ENCODE results near the gene FXYD4. TPM values are rescaled to one million over a fixed set of nuclear protein-coding genes. Genes with fewer than 3 reads are reported as not detected.
A peak's percentile ranks its signal among the peaks of the same experiment; 100 is the strongest.

FXYD4 gene
- total and polyA plus RNA-seq, 2 of the 8 experiments (the other 6 are each of a cell fraction or from before 2014, with no cell fraction given), result not detected

GRCh38 chr10:43370671-43371215 lies 693 bp upstream of the FXYD4 start:
- Histone ChIP-seq H3K36me3 (ENCODE audit: control insufficient read depth in 2 of 4, insufficient read depth in 4 of 4, low read length in 3 of 4) (no peaks in the 10 kb centered on the region), H2BK12ac (ENCODE audit: low read depth, low read length) (no peak overlapping the region), H2BK120ac (replicated peaks; ENCODE audit: low read depth, low read length) (no peak overlapping the region), H2BK20ac (ENCODE audit: low read length) (no peak overlapping the region), H2BK15ac (ENCODE audit: low read length) (no peak overlapping the region), H4K5ac (ENCODE audit: insufficient read length, low read depth, low read length) (no peak overlapping the region), H3K4me1 (replicated peaks in 1 of 4; ENCODE audit: control insufficient read depth in 3 of 4, insufficient read depth in 4 of 4, low read length in 3 of 4) (peaks cover 2 to 9% (median 4%) of the 10 kb centered on the region in 4 experiments; a peak in 6 of 7 replicates), H3K56ac (replicated peaks; ENCODE audit: insufficient read length, low read depth, low read length) (no peak overlapping the region), H3K9me3 (ENCODE audit: insufficient read depth in 2 of 2, low read depth in 1 of 2, low read length in 1 of 2) (no peaks in the 10 kb centered on the region), H2AFZ (ENCODE audit: low read length) (no peak overlapping the region), H4K91ac (replicated peaks; ENCODE audit: insufficient read length, low read length) (no peak overlapping the region), H3K4me2 (ENCODE audit: insufficient read depth in 1 of 2, low read depth in 2 of 2, low read length in 2 of 2) (no peak overlapping the region), H4K8ac (ENCODE audit: extremely low read depth, insufficient read depth, low read length) (peak overlapping the region; percentile 68), H3K4me3 (ENCODE audit: extremely low read depth in 1 of 4, insufficient read depth in 2 of 4, low read depth in 3 of 4, low read length in 4 of 4) (no peak overlapping the region), H3K4ac (replicated peaks; ENCODE audit: insufficient read length, low read depth, low read length) (no peak overlapping the region), H3K23me2 (ENCODE audit: low read depth, low read length) (no peaks in the 10 kb centered on the region), H4K20me1 (replicated peaks in 1 of 2; ENCODE audit: control insufficient read depth in 1 of 2, insufficient read depth in 2 of 2, low read length in 2 of 2) (no peaks in the 10 kb centered on the region), H3K27ac (ENCODE audit: low read depth, low read length) (no peak overlapping the region), H3K27me3 (replicated peaks in 1 of 4; ENCODE audit: control insufficient read depth in 3 of 4, extremely low read depth in 1 of 4, insufficient read depth in 3 of 4, low read length in 3 of 4) (0 out of 7 replicates have a peak, but pooled peaks cover 0 to 2% (median 0%) of the 10 kb centered on the region in 4 experiments), H3K79me1 (ENCODE audit: low read depth, low read length) (no peaks in the 10 kb centered on the region), H3K79me2 (ENCODE audit: control insufficient read depth in 1 of 2, insufficient read depth in 2 of 2, low read length in 2 of 2) (no peaks in the 10 kb centered on the region), H2AK5ac (ENCODE audit: low read depth, low read length) (no peak overlapping the region), H3K9ac (replicated peaks in 1 of 4; ENCODE audit: extremely low read depth in 1 of 4, low read depth in 3 of 4, low read length in 3 of 4) (no peak overlapping the region), H3K14ac (ENCODE audit: insufficient read length) (no peak overlapping the region), H3K23ac (ENCODE audit: insufficient read length) (no peak overlapping the region), H3K18ac (ENCODE audit: extremely low read depth, low read length) (no peak overlapping the region), H2BK5ac (ENCODE audit: low read depth, low read length) (no peak overlapping the region)
- ChIA-PET CTCF (ENCODE audit: partially characterized antibody) (interaction anchor here (1.0 to 1.1 kb wide), 3 partner anchors 15 to 77 kb away, joined by 3 read pairs; no protein-coding TSS in a partner anchor), POLR2A (ENCODE audit: partially characterized antibody) (interaction anchor here (0.6 to 1.6 kb wide), 2 partner anchors 25 to 57 kb away, joined by 6 read pairs; no protein-coding TSS in a partner anchor)
- TF ChIP-seq SP2 (IDR thresholded peaks at IDR 0.05; ENCODE audit: low read length) (no peak), NRF1 (IDR thresholded peaks at IDR 0.05; ENCODE audit: low read depth, low read length) (no peak), CBX8 (IDR thresholded peaks at IDR 0.05; ENCODE audit: borderline replicate concordance, low read depth, low read length) (no peak), SIRT6 (IDR thresholded peaks at IDR 0.05; ENCODE audit: low read length) (no peak), TAF1 (IDR thresholded peaks at IDR 0.05; ENCODE audit: low read depth, low read length) (no peak), SIN3A (conservative IDR thresholded peaks at IDR 0.05 in 1 of 2, IDR thresholded peaks at IDR 0.05 in 1 of 2; ENCODE audit: low read depth in 1 of 2, low read length in 2 of 2) (no peak), SP1 (IDR thresholded peaks at IDR 0.05; ENCODE audit: low read depth, low read length) (no peak), KDM4A (IDR thresholded peaks at IDR 0.05; ENCODE audit: low read depth, low read length, severe bottlenecking) (no peak), RNF2 (IDR thresholded peaks at IDR 0.05; ENCODE audit: borderline replicate concordance, low read depth, low read length, missing control alignments, poor library complexity, severe bottlenecking) (no peak)
- 81% methylated on average over 9 of the region's 9 CpGs; no CpG with 5 or more reads in 1 of the 2 experiments for WGBS, 2 experiments (ENCODE audit: extremely low coverage in 1 of 2, insufficient coverage in 1 of 2, insufficient read length in 1 of 2, insufficient replicate concordance in 2 of 2, low coverage in 1 of 2, low lambda C conversion rate in 2 of 2, missing lambda C conversion rate in 1 of 2)
- FAIRE-seq, result no peak
- no peak for DNase-seq (ENCODE audit: low read depth in 1 of 2, low spot score in 2 of 2)

All from H1 (cell line).